Mucosa of descending colon (tissue), 3 donors: ENCODE measurements around the gene DYNC1H1. TPM values are rescaled to one million over a fixed set of nuclear protein-coding genes. Genes with fewer than 3 reads are reported as not detected.

ENCODE experiments used
- ATAC-seq: fragments of 200-7000 bp; cut with Tn5 transposase; one replicate; pipeline ENCODE4 v1.9.1; 2020; ENCODE audit warnings: mild to moderate bottlenecking, moderate library complexity
- DNase-seq, 3 donors: peaks; one replicate each; pipeline ENCODE4 v3.0.0-alpha.2; 2020
- H3K36me3 ChIP-seq: fragments of 200-600 bp; one replicate; pipeline ENCODE4 v1.8.0; 2021; ENCODE audit warnings: low read depth, mild to moderate bottlenecking
- H3K4me1 ChIP-seq: fragments of 200-600 bp; one replicate; pipeline ENCODE4 v1.8.0; 2021; ENCODE audit warnings: low read depth, mild to moderate bottlenecking
- H3K4me3 ChIP-seq: fragments of 200-600 bp; one replicate; pipeline ENCODE4 v1.8.0; 2021; ENCODE audit warnings: mild to moderate bottlenecking
- H3K9me3 ChIP-seq: fragments of 200-600 bp; one replicate; pipeline ENCODE4 v1.8.0; 2021; ENCODE audit warnings: mild to moderate bottlenecking
- intact Hi-C, 2 donors: fragments of 100-400 bp; cut with DNase I in 1 of 2; cut with micrococcal nuclease in 1 of 2; formaldehyde crosslinking; loops; one replicate each; pipeline versions ENCODE4 v1.11.0 to v1.11.1; 2022; cut with DNase I, micrococcal nuclease
- total RNA-seq, 3 donors: library from RNA; stranded (reverse); fragmentation: NEBNext Ultra II Directional in 2 of 3; extraction: Animal tissue kit (Norgen Biotek cat#: 25700) in 2 of 3; gene quantifications; one replicate each; pipeline versions ENCODE4 v1.2.1 to v1.2.4, GENCODE V29; 2021 to 2023
- TF ChIP-seq, protein P1 (sequence below): fragments of 200-600 bp; IDR thresholded peaks from one replicate; pipeline ENCODE4 v1.8.0; 2022; ENCODE audit warnings: antibody characterized with exemption, mild to moderate bottlenecking
- donor health status: DM: no; HTN: no; CAD: no; lungs with moderate emphysema.
- donor health status: DM: no; HTN: no; CAD: no.
- donor health status: DM: no; HTN: yes; CAD: no.

The DYNC1H1 gene
- total RNA-seq, 3 donors from 2014 or later, result 403 to 547 (median 409) TPM

DNA sequence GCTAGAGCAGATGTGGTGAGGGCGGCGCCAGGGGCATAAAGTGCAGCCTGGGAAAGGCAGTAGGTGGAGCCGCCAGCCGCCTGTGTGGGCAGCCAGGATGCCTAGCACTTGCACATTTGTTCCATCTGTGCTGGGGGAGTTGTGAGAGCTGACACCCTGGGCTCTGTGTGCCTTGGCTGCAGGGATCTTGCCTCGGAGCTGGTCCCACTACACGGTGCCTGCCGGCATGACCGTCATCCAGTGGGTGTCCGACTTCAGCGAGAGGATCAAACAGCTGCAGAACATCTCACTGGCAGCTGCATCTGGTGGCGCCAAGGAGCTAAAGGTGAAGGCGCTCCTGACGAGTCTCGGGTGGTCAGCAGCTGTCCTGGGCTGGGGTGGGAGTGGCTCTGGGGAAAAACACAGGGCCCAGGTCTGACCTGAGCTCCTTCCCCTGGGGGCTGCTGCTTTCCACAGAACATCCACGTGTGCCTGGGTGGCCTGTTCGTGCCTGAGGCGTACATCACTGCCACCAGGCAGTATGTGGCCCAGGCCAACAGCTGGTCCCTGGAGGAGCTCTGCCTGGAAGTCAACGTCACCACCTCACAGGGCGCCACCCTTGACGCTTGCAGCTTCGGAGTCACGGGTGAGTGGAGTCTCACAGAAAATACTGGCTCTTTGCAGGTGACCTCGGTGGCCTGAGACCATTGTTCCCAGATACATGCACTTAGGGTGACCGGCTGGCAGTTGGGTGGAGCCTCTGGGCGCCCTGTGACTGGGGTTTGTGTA, 85.1 kb downstream of the DYNC1H1 start:
- peak in 1 of 3 donors; percentile 32 for DNase-seq
- intact Hi-C loops, result loop anchor here (10.0 kb wide), 1 partner anchor 45 kb away; no protein-coding TSS in a partner anchor
- Histone ChIP-seq H3K36me3 (peaks cover 29% of the 10 kb centered on the region), H3K4me1 (peaks cover 2% of the 10 kb centered on the region), H3K4me3 (no peak overlapping the region), H3K9me3 (no peaks in the 10 kb centered on the region)
- no peak for ATAC-seq
- TF ChIP-seq, protein P1, sequence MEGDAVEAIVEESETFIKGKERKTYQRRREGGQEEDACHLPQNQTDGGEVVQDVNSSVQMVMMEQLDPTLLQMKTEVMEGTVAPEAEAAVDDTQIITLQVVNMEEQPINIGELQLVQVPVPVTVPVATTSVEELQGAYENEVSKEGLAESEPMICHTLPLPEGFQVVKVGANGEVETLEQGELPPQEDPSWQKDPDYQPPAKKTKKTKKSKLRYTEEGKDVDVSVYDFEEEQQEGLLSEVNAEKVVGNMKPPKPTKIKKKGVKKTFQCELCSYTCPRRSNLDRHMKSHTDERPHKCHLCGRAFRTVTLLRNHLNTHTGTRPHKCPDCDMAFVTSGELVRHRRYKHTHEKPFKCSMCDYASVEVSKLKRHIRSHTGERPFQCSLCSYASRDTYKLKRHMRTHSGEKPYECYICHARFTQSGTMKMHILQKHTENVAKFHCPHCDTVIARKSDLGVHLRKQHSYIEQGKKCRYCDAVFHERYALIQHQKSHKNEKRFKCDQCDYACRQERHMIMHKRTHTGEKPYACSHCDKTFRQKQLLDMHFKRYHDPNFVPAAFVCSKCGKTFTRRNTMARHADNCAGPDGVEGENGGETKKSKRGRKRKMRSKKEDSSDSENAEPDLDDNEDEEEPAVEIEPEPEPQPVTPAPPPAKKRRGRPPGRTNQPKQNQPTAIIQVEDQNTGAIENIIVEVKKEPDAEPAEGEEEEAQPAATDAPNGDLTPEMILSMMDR, result no peak

GRCh38 chr14:102050026-102050405, 85.6 kb downstream of the DYNC1H1 start:
- intact Hi-C loops, result no loop called here
- TF ChIP-seq, protein P1, result no peak
- H3K4me3 ChIP-seq, result no peak overlapping the region
- ATAC-seq (no peak), DNase-seq (no peak)
- H3K9me3 ChIP-seq, result no peaks in the 10 kb centered on the region
- H3K36me3 ChIP-seq, result peaks cover 23% of the 10 kb centered on the region
- peaks cover 2% of the 10 kb centered on the region for H3K4me1 ChIP-seq

- H3K9me3 ChIP-seq, result no peaks in the 10 kb centered on the region
- DNase-seq, result peak in 1 of 3 donors; percentile 41
- no peak overlapping the region for H3K4me3 ChIP-seq
- H3K4me1 ChIP-seq, result peaks cover 2% of the 10 kb centered on the region
- intact Hi-C loops, result no loop called here
- TF ChIP-seq, protein P1, result no peak
- peaks cover 21% of the 10 kb centered on the region for H3K36me3 ChIP-seq
- no peak for ATAC-seq
Observed at GRCh38 chr14:102050625-102051024, 86.3 kb downstream of the DYNC1H1 start.

DNA sequence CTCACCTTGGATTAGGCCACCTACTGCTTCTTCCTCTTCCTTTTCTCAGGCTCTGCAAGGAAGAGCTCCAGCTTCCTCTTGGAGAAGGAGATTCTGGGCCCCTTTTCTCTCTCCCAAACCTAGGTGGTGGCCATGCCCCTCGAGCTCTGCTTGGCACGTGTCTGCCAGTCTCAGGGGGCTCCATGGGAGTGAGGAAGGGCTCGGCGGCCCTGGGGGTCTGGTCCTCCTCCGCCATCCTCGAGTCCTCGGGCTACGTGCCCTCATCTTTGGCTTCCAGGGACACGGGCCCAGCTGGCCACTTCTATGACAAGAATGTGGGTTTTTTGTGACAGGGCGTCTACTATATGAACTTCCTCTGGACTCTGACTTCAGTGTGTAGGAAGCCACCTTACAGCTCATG, 88.1 kb downstream of the DYNC1H1 start:
- DNase-seq (no peak), ATAC-seq (no peak)
- Histone ChIP-seq H3K4me3 (no peak overlapping the region), H3K36me3 (peaks cover 18% of the 10 kb centered on the region), H3K9me3 (no peaks in the 10 kb centered on the region), H3K4me1 (no peaks in the 10 kb centered on the region)
- intact Hi-C loops, result no loop called here
- TF ChIP-seq, protein P1, result no peak

DNA sequence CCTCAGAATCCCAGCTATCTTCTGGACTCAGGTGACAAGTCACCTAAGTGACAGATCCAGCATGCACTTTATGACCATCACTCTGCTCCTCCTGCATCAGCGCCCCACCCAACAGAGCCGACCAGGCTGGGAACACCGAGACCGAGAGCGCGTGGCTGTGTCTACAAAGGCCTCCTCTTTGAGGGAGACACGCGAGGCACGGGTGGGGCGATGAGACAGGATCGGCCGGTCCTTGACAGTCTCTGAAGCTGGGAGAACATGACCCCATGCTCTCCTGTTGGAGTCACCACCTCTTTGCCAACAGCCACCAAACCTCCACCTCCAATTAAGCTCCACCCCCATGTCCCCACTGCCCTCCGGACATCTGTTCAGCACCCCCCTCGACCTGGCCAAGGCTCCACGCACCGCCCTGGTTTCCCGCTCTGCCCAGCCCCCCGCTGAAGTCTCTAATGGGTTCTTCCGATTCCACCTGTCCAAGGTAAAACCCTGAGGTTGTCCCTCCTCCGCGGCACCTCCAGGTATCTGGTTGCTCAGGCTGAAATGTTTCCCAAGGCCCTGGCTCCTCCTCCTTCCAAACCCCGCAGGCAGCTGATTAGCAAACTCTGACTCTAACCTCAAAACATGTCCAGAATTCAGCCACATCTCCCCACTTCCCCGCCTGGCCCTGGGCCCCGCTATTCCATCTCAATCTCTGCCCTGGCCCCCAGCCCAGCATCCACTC, 91.0 kb downstream of the DYNC1H1 start:
- ATAC-seq (peak; percentile 25), DNase-seq (peak in 1 of 3 donors; percentile 51)
- intact Hi-C loops, result no loop called here
- no peaks in the 10 kb centered on the region for H3K9me3 ChIP-seq
- TF ChIP-seq, protein P1, result no peak
- no peak overlapping the region for H3K4me3 ChIP-seq
- H3K36me3 ChIP-seq, result no peaks in the 10 kb centered on the region
- no peaks in the 10 kb centered on the region for H3K4me1 ChIP-seq
